ENCODE results near the gene XXYLT1.
"Not testable (repeated sequence)": the region's sequence is repeated elsewhere in the genome, so short reads cannot be mapped to it uniquely, and the experiment has no call there.

The XXYLT1 gene

GRCh38 chr3:195207056-195207455, 63.9 kb downstream of the XXYLT1 start:
- no peak for DNase-seq

DNA sequence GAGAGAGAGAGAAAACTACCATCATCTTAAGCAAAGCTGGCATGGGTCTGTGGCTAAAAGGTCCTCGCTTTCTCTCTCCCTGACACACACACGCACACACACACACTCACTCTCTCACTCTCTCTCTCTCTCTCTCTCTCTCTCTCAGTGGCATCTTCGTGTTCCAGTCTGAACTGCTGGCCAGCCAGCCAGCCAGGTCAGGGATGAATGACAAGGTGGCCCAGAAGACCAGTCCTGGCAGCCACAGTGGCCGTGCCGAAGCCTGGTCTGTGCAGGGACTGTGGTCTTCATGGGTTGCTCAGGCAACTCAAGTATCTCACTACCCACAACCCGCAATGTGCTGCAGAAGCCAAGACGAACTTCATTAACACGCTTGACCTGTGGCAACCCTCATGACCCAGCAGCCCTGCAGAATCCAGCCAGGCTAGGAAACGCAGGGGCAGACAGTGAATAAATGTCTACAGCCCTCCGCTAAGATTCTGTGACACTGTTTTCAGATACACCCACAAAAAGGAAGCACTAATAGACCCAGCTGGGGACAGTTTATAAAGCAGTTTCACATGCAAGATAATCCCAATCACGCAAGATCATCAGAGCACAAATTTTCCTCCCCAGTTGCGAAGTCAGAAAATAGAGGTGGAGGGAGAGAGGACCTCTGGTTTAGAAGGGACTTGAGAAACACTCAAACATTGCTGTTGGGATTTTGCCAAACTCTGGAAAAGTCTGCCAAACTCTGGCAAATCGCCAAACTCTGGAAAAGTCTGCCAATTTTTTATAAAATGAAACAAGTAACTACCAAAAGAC, 66.4 kb downstream of the XXYLT1 start:
- DNase-seq, result no peak

DNA sequence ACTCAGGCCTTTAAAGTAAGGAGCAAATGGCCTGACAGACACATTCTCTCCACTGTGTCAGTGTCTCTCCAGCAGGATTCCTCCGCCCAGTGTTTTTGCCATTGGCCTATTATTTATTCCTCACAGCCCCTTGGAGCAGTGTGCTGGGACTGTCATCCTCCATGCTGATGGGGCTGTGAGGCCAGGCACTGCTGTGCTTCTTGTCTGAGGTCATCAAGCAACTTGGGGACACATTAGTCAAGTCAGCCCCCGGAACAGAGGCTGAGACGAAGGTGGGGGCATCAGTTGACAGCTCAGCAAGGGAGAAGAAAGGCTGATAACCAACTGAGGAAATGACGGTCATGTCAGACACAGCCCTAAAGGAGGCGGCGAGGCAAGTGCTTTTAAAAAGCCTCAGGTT, 67.4 kb downstream of the XXYLT1 start:
- DNase-seq, result no peak

DNA sequence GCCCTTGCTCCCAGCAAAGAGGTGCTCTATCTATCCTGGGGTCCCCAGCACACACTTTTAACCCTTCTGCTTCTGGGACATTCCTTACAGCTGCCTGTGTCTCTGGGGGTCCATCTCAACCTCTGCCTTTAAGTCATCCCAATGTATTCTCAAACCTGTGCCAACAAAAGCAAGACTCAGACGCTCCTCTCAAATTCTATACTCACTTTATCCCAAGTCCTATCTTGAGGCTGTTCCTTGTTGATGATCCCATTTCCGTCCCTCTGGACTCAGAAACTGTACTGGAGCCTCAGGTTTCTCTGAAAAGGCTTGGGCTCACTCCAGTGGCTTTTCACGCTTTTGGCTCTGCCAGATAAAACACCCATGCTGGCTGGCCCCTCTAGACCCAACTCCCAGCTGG, 69.7 kb downstream of the XXYLT1 start:
- no peak for DNase-seq

DNA sequence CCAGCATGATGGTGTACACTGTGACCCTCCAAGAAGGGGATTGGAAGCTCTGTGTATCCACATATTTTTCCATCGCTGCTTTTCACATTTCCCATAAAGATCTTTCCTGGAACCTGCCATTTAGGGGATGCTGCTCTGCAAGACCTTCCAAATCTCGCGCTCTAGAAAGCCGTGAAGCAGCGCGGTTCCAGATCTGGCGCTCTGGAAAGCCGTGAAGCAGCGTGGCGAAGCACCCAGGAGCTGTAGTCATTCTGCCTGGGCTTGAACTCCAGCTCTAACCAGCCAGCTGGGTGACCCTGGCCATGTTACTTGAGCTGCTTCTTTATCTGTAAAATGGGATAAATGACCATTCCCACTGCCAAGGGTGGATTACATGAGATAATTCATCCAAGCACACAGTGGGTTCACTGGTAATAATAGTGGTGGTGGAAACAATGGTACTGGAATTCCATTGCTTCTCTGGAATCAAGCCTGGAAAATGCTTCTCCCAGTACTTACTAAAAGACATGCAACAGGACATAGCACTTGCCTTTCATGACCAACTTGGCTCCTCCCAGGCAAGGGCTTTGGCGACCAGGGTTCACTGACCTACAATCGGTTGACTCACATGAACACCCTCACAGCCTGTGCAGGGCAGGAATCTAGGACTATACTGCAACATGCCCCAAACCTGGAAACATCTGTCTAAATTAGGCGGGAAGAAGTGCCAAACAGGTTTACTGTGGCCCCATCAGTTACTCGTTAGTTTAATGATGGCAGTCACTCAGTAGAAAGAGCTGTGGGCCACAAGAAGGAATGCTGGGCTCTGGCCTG, 70.7 kb downstream of the XXYLT1 start:
- no peak for DNase-seq

DNA sequence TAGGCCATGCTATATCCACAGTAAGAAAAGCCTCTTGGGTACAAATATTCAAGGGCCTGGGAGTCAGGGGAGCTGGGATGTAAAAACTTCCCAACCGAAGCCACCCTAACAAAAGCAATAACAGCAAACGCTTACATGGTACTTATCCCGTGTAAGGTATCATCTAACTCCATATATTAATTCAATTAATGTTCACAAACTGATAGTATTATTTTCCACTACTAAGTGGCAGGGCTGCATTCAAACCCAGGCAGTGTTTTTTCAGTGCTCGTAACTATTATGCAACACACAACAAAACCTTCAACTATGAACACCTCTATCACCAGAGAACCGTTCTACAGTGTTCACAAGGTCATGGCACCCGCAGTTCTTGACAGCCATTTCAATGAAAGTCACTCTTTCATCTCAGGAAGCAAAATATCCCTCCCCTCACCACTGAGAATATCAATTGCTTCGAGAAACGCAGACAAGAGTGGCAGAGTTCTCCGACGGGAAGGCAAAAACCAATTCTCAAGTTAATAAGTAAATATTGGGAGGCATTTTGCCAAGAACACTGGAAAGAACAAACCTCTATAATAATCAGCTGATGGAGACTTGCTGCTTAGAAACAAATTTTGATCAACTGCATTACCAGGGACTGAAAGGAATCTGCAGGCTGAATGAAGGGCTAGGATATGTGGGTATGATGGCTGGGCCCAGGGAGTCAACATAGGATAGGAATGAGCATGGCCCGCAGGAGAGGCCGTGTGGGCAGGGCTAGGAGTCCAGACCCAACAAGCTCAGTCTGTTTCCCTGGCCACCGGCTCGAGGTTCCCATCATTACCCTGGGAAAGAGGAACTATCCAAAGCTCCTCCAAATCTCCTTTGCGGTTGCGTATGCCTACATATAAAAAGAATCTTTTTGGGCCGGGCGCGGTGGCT, 72.3 kb downstream of the XXYLT1 start:
- no peak for DNase-seq

DNA sequence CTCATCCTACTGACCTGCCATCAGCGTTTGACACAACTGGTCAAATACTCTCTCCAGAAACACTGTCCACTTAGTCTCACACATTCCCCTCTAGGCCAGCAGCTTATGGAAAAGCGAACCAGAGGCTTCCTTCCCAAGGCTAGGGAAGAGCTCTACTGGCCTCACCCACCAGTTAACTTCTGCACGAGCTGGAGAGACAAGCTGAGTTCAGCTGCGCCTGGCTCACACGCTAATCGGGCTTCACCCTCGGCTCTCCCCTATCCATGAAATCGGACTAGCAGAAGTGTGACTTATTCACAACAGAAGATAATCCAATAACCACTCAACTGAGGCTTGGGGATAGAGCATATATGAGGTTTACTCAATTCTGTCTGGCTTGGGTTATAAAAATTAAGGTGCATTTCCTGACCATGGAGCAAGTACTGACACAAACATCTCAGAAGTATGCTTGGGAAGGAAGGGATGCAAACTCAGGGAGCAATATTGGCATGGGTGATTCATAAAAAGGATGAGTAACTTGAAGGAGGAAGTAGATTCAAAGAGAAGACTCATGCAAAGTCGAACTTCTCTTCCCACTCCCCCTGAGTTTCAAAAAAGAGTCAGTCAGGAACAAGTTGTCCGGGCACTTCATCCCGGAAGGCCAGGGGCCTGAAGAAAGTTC, 73.1 kb downstream of the XXYLT1 start:
- no peak for DNase-seq

DNA sequence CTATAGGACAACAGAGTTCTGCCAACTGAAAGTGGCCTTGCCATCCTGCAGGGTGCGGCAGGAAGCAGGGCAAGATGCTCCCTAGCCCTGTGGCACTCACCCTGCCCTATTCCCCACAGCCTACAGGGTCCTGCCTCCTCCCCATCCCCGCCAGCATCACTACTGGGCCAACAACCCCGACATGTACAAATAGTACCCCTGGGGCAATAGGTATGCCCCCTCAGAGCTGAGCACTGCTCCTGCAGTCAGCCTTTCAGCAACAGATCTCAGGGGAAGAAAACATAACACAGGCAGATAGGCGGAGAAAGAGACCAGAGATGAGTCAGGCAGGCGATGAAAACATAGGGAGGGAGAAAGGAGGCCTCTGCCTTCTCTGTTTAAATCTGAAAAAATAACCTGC, 74.7 kb downstream of the XXYLT1 start:
- no peak for DNase-seq

GRCh38 chr3:195195321-195196209, 75.4 kb downstream of the XXYLT1 start:
- no peak for DNase-seq

GRCh38 chr3:195194559-195195206, 76.3 kb downstream of the XXYLT1 start:
- no peak for DNase-seq

DNA sequence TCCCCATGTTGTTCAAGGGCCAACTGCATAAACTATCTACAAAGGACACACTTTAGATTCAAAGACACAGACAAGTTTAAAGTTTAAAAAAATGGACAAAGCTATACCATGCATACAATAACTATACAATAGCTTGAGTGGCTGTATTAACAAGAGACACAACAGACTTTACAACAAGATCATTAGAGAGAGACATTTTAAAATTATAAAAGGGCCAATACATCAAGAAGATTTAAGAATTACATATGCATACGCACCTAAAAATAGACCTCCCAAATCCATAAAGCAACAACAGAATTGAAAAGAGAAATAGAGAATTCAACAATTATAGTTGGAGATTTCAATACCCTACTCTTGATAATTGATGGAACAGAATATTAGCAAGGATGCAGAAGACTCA, 79.4 kb downstream of the XXYLT1 start:
- DNase-seq, result no peak

GRCh38 chr3:195189821-195190220, 81.1 kb downstream of the XXYLT1 start:
- no peak for DNase-seq

GRCh38 chr3:195188426-195188927, 82.5 kb downstream of the XXYLT1 start:
- no peak for DNase-seq

DNA sequence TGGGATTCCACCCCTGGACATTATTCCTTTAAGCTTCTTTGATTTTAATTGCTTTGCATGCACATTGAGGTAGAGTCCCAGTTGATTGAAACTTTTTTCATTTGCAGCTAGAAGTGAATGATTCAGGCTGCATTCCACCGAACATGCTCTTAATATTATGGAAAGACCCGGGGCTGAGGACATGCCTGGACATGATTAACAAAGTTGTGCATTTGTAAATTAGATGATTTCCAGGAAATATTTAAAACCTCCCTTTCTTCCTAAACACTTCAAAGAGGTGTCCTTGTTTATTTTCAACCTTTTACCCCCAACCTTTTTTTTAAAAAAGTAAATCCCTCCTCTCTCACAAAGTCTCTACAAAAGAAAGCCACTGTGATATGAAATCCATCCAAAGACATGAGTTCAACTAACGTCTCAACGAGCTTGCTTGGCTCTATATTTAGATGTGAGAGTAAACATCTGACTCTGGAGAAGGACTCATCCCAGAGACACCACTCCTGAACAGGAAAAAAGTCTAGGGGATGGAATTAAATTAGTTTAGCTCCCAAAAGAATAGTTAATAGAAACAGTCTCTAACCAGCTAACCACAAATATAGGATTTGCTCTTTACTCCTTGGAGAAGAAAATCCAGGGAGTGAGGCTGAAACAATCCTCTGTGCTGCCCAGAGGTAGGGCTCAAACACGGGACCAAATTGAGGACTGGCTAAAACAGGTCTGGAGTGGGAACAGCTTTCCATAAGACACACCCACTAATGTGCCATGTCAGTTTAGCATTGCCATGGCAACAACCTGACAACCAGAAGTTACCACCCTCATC, 83.1 kb downstream of the XXYLT1 start:
- DNase-seq, result peak; percentile 45

DNA sequence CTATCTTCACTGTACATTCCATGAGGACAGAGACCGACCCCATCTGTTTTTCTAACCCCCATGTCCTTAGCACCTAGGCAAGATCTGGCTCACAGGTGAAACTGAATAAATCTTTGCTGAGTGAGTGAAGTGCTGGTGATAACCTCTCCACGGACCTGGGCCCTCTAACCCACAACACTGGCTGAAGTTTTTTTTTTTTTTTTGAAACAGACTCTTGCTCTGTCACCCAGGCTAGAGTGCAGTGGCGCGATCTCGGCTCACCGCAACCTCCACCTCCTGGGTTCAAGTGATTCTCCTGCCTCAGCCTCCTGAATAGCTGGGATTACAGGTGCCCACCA, 84.3 kb downstream of the XXYLT1 start:
- not testable (repeated sequence) for DNase-seq

GRCh38 chr3:195186041-195186709, 84.8 kb downstream of the XXYLT1 start:
- no peak for DNase-seq

DNA sequence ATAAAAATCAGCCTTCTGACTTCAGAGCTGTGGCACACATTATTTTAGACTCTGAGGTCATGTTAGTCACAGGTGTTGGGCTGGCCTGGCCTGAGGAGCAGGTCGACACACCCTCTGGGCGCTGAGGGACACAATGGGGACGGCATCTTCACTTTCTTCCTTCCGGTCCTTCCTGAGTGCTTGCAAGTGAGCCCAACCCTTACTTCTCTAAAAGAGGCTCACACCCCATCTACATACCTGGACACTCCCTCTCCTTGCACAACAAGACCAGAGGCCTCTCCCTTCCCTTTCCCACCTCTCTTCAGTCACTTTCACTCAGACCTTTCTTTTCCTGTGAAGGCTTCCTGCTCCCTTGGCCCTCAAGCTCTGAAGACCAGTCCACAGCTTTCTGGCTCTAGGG, 85.4 kb downstream of the XXYLT1 start:
- no peak for DNase-seq

DNA sequence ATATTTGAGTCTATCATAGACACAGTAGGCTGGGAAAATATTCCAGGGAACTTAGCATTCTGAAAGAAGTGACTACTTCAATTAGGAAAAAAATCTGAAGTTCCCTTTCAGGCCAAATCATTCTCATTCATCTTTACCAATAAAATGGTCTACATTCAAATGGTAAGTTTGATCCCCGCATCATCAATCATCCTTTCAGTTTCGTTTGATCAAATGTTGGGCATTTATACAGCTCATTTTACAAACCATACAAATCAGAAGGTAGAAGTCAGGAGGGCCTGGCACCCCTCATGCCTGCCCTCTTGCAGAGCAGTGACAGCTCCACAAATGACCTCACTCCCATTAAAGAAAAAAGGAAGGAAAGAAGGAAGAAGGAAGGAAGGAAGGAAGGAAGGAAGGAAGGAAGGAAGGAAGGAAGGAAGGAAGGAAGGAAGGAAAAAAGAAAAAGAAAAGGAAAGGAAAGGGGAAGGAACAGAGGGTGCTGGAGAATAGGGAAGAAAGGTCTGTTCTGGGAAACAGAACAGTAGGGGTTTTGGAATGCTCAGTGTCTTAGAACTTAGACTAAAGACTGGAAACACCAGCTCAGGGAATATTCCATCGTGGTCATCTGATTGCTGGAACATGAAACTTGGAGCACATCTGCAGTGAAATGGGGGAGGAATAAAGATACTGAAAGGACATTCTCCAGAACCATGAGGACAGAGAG, 86.1 kb downstream of the XXYLT1 start:
- no peak for DNase-seq

Data from NCI-H526 treated with DMSO at 0.1 percent for 48 hours (cell line).